ENCODE results near the gene KCNN3.

KCNN3 gene

GRCh38 chr1:154659823-154660592, 210.1 kb downstream of the KCNN3 start:
- no peak for DNase-seq (ENCODE audit: low spot score)

DNA sequence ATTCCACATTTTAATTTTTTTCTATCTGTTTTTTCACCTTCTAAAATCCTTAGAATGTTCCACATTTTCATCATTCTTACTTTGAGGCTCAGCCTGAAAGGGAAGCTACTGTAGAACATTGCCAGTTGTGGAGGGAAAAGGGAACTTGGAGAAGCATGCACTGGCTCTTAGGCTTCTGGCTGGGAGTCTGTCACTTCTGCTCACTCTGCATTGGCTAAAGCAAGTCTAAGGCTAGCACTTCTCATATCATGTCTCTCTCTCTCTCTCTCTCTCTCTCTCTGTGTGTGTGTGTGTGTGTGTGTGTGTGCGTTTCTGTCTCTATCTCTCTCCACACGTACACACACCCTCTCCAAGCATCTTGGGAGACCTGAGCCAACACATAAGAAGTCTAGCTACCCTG, 212.5 kb downstream of the KCNN3 start:
- no peak for DNase-seq (ENCODE audit: low spot score)

GRCh38 chr1:154652893-154653292, 217.2 kb downstream of the KCNN3 start:
- DNase-seq (ENCODE audit: low spot score), result no peak
